Smooth muscle cell (in vitro differentiated cells): ENCODE measurements around the gene GUCY2F. TPM values are rescaled to one million over a fixed set of nuclear protein-coding genes. Genes with fewer than 3 reads are reported as not detected.

ENCODE experiments used
- DNase-seq: peaks from one replicate; lab custom pipeline; 2025; ENCODE audit not compliant: unreplicated experiment; lab: John Stamatoyannopoulos, UW
- H2AFZ ChIP-seq: fragments of 200-600 bp; sonication (generic); 2 replicates; pipeline ENCODE4 v1.6.0; 2016; ENCODE audit warnings: antibody characterized with exemption, low read depth, mild to moderate bottlenecking
- H3F3A ChIP-seq: fragments of 200-600 bp; sonication (generic); 2 replicates; pipeline ENCODE4 v1.6.0; 2017; ENCODE audit warnings: antibody characterized with exemption, low read depth
- H3K27ac ChIP-seq: fragments of 200-600 bp; sonication (generic); 2 replicates; pipeline ENCODE4 v1.5.1; 2016; ENCODE audit warnings: low read depth, mild to moderate bottlenecking
- H3K27me3 ChIP-seq: fragments of 200-600 bp; sonication (generic); 2 replicates; pipeline ENCODE4 v1.6.1; 2016; ENCODE audit warnings: low read depth, mild to moderate bottlenecking
- H3K36me3 ChIP-seq: fragments of 200-600 bp; sonication (generic); 2 replicates; pipeline ENCODE4 v1.5.1; 2016; ENCODE audit warnings: low read depth
- H3K4me1 ChIP-seq: fragments of 200-600 bp; sonication (generic); 2 replicates; pipeline ENCODE4 v1.5.1; 2016; ENCODE audit warnings: low read depth
- H3K4me2 ChIP-seq: fragments of 200-600 bp; sonication (generic); 2 replicates; pipeline ENCODE4 v1.6.0; 2016; ENCODE audit warnings: mild to moderate bottlenecking
- H3K4me3 ChIP-seq: fragments of 200-600 bp; sonication (generic); 2 replicates; pipeline ENCODE4 v1.5.1; 2016; ENCODE audit warnings: mild to moderate bottlenecking
- H3K79me2 ChIP-seq: fragments of 200-600 bp; sonication (generic); 2 replicates; pipeline ENCODE4 v1.6.0; 2016; ENCODE audit warnings: low read depth, mild to moderate bottlenecking
- H3K9ac ChIP-seq: fragments of 200-600 bp; sonication (generic); 2 replicates; pipeline ENCODE4 v1.6.0; 2016; ENCODE audit warnings: low read depth
- H3K9me3 ChIP-seq: fragments of 200-600 bp; sonication (generic); replicated peaks from 2 replicates; pipeline ENCODE4 v1.5.1; 2016; ENCODE audit warnings: low read depth
- H4K20me1 ChIP-seq: fragments of 200-600 bp; sonication (generic); 2 replicates; pipeline ENCODE4 v1.6.0; 2016; ENCODE audit warnings: low read depth
- CTCF ChIP-seq: fragments of 200-600 bp; sonication (generic); IDR thresholded peaks from 2 replicates; pipeline ENCODE4 v1.5.1; 2017; ENCODE audit warnings: borderline replicate concordance, mild to moderate bottlenecking, antibody characterized with exemption; ENCODE audit not compliant: insufficient read depth, poor library complexity, severe bottlenecking
- WGBS: methylation state at CpG from one replicate; pipeline ENCODE4 v1.1.7; 2016; ENCODE audit warnings: low lambda C conversion rate; 5-methylcytosine and 5-hydroxymethylcytosine counted together
- polyA plus RNA-seq: library from polyadenylated mRNA; unstranded; fragments of >200 nt; fragmentation: Nextera tagmentation; extraction: Ambion mirVana; gene quantifications from 2 replicates; pipeline ENCODE4 v1.2.1, GENCODE V29; 2016
- total RNA-seq: library from RNA; depleted of rRNA; stranded (reverse); fragments of >200 nt; gene quantifications from 2 replicates; pipeline ENCODE4 v1.2.3, GENCODE V29; 2014

The GUCY2F gene
- total and polyA plus RNA-seq, 2 experiments from 2014 or later = not detected

- WGBS = 46% methylated on average over 1 of the region's 1 CpG
- DNase-seq = no peak
- H3K36me3 ChIP-seq = no peaks in the 10 kb centered on the region
- H3K27me3 ChIP-seq = no peaks in the 10 kb centered on the region
- no peaks in the 10 kb centered on the region for H3K79me2 ChIP-seq
- no peak overlapping the region for H3K9ac ChIP-seq
- H4K20me1 ChIP-seq = no peaks in the 10 kb centered on the region
- no peak overlapping the region for H3K27ac ChIP-seq
- no peak overlapping the region for H3K4me3 ChIP-seq
- H3F3A ChIP-seq = no peaks in the 10 kb centered on the region
- peaks cover 21% of the 10 kb centered on the region for H3K4me1 ChIP-seq
- TF ChIP-seq CTCF = no peak
- H3K4me2 ChIP-seq = no peak overlapping the region
- H3K9me3 ChIP-seq = no peaks in the 10 kb centered on the region
- no peak overlapping the region for H2AFZ ChIP-seq
Measured at GRCh38 chrX:109393859-109394258, 88.0 kb downstream of the GUCY2F start.

- Histone ChIP-seq H3K9ac (no peak overlapping the region), H3K27me3 (no peaks in the 10 kb centered on the region), H4K20me1 (no peaks in the 10 kb centered on the region), H3K9me3 (no peaks in the 10 kb centered on the region), H3K4me1 (peaks cover 12% of the 10 kb centered on the region), H3K79me2 (no peaks in the 10 kb centered on the region), H3K27ac (no peak overlapping the region), H3F3A (peaks cover 4% of the 10 kb centered on the region), H3K4me2 (no peak overlapping the region), H3K4me3 (no peak overlapping the region), H2AFZ (no peak overlapping the region), H3K36me3 (no peaks in the 10 kb centered on the region)
- WGBS = 98% methylated on average over 5 of the region's 5 CpGs
- DNase-seq = no peak
- no peak for TF ChIP-seq CTCF
Measured at GRCh38 chrX:109392895-109393294, 89.0 kb downstream of the GUCY2F start.

GRCh38 chrX:109390556-109390955 is 91.3 kb downstream of the GUCY2F start:
- no peaks in the 10 kb centered on the region for H3K36me3 ChIP-seq
- WGBS = 87% methylated on average over 2 of the region's 2 CpGs
- no peak overlapping the region for H2AFZ ChIP-seq
- H3K9ac ChIP-seq = no peak overlapping the region
- no peak for DNase-seq
- no peak overlapping the region for H3K4me3 ChIP-seq
- H3K79me2 ChIP-seq = no peaks in the 10 kb centered on the region
- peaks cover 11% of the 10 kb centered on the region for H3K4me1 ChIP-seq
- H3K27me3 ChIP-seq = no peaks in the 10 kb centered on the region
- peak overlapping the region; percentile 66 for H3K4me2 ChIP-seq
- H3K9me3 ChIP-seq = no peaks in the 10 kb centered on the region
- no peak for TF ChIP-seq CTCF
- no peaks in the 10 kb centered on the region for H4K20me1 ChIP-seq
- peaks cover 4% of the 10 kb centered on the region for H3F3A ChIP-seq
- H3K27ac ChIP-seq = no peak overlapping the region

GRCh38 chrX:109389917-109390316 is 92.0 kb downstream of the GUCY2F start:
- H3K27ac ChIP-seq = no peak overlapping the region

More at GRCh38 chrX:109389917-109390316, 92.0 kb downstream of the GUCY2F start:
- peaks cover 11% of the 10 kb centered on the region for H3K4me1 ChIP-seq
- no peak overlapping the region for H3K9ac ChIP-seq
- no peak overlapping the region for H2AFZ ChIP-seq
- WGBS = 14% methylated on average over 1 of the region's 1 CpG
- peak overlapping the region; percentile 66 for H3K4me2 ChIP-seq
- H3K4me3 ChIP-seq = no peak overlapping the region
- no peaks in the 10 kb centered on the region for H3K9me3 ChIP-seq
- H3K36me3 ChIP-seq = no peaks in the 10 kb centered on the region
- no peaks in the 10 kb centered on the region for H4K20me1 ChIP-seq
- H3K79me2 ChIP-seq = no peaks in the 10 kb centered on the region
- peaks cover 4% of the 10 kb centered on the region for H3F3A ChIP-seq
- H3K27me3 ChIP-seq = no peaks in the 10 kb centered on the region
- no peak for TF ChIP-seq CTCF
- DNase-seq = no peak
